HG03575 (cell line): ENCODE results near the gene LZTR1.
"Not testable (repeated sequence)": the region's sequence is repeated elsewhere in the genome, so short reads cannot be mapped to it uniquely, and the experiment has no call there.

Source experiments
- ATAC-seq: cut with Tn5 transposase; IDR thresholded peaks from one replicate; pipeline ENCODE4 v1.9.1; 2021; ENCODE audit not compliant: unreplicated experiment, insufficient number of reproducible peaks, low FRiP score; ENCODE audit errors: extremely low read depth

LZTR1 gene

DNA sequence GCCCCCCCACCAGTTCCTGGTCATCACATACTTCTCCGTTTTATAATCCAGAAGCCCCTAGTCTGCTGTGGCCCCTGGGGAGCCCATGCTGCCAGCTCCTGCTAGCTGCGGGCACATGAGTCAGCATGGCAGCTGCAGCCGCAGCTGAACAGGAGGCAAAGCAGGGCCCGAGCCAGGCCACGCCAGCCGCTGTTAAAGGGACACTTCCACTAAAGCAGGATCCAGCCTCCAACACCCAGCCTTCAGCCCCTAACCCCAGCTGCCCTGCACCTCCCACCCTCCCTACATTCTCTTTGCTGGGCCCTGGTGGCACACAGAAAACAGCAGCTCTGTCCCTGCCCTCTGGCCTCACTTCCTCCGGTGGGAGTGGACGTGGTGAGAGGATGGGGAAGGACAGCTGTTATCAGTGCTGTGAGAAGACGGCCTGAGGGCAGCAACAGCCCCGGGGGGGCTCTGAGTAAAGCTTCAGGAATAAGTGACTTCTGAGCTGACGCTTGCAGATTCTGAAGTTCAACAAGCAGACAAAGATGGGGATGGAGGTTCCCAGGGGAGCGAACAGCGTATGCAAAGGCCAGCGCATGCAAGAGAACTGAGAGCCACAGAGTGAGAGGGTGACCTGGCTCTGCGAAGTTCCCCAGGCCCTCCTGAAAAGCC, 63.0 kb downstream of the LZTR1 start:
- no peak for ATAC-seq

DNA sequence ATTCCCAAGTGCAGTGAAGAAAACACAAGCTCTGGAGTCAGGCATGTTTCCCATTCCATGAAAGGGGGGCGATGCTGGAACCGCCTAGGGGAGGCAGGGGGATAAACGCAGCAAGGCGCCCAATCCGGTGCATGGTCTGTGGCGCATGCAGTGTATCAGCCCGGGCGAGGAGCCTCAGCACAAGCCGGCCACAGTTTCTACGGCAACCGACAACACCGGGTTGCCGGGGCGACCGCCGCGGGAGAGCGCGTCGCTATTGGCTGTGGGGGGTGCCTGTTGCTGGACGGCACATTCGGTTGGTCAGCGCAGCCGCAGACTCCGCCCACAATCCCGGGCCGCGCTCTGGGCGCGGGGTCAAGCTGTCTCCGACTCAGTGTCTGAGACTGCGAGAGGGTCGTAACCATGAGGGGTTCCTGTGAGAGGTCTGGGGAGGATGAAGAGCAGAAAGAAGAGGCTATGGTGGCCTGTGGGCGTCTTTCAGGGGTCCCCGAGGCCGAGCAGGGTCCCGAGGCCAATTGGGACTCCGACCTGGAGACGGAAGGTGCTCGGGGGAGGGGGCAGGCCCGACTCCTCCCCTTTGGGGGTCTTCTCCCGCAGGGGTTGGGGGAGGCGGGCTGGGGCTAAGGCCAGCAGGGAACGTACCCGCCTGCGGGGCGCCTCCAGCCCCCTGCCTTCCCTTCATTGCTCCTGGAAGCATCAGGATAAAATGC, 63.6 kb downstream of the LZTR1 start, which contains the start of gene LRRC74B:
Gene LRRC74B (plus strand): TSS at position 362 of the 710 bp plus-strand sequence. CDS start 41 bp downstream, at position 403.
- no peak for ATAC-seq

DNA sequence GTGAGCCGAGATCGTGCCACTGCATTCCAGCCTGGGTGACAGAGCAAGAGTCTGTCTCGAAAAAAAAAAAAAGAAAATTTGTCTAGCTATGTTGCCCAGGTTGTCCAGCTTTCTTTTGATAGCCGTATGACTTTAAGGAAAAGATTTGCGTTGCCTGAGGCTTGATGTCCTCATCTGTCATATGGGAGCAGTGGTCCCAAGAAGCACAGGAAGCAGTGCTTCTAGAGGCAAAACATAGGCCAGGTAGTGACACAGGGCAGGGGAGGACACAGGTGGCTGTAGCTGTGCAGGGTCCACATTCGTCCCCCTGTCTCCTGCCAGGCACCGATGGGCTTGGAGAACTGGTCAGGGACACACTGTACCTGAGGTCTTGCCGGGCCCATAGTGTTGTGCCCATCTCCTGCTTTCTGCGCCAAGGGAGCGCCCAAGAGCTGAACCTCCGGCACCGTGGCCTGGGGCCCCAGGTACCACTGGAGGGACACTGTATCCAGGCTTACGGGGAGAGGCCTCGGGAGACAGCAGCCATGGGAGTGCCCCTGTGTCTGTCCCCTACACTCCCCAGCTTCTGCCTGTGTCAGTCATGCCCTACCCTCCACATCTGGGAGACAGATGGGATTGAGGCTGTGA, 65.1 kb downstream of the LZTR1 start:
- no peak for ATAC-seq

DNA sequence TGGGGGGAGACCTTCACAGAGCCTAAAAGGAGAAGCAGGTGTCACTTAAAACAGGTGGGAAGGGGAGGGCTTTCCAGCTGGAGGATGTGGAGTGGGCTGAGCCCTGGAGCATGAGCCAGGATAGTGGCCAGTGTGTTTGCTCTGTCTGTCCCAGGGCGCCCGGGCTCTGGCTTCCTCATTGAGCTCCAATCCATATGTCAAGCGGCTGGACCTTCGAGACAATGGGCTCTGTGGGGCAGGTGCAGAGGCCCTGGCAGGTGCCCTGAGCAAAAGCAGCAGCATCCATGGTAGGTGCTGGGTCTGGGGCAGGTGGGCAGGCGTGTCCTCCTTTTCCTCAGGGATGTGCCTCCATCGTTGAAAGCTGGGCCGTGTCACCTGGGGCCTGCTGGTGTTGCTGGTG, 65.6 kb downstream of the LZTR1 start:
- no peak for ATAC-seq

DNA sequence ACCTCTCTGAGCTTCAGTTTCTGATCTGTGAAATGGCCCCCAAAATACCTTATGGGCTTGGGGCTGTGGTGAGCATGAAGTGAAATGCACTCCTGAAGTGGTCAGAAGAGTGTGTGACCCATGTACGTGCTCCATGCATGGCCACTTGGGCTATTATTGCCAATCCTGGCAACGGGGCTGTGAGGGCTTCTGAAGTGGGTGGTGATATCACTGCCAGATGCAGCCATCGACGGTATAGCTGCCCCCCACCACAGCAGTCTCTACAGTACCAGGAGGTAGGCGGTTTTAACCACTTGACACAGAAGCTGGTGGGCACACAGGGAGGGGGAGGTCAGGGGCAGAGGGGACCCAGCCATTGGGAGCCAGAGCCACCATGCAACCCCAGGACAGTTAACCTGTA, 66.4 kb downstream of the LZTR1 start:
- not testable (repeated sequence) for ATAC-seq
